HepG2 (cell line): ENCODE data around the gene TTLL11. TPM values are rescaled to one million over a fixed set of nuclear protein-coding genes. Genes with fewer than 3 reads are reported as not detected.

Source experiments
- ATAC-seq: fragments of 200-7000 bp; cut with Tn5 transposase; 3 replicates; pipeline ENCODE4 v1.9.1; 2020; ENCODE audit warnings: mild to moderate bottlenecking, moderate library complexity
- BruUV-seq: library from RNA; stranded (reverse); fragments of 400-500 nt; replicated peaks from 2 replicates; lab custom pipeline; 2021; lab: Mats Ljungman, UMichigan
- CTCF ChIA-PET: fragments of 300-600 bp; formaldehyde crosslinking; extraction: SDS; loops from one replicate; lab custom pipeline; 2021; ENCODE audit warnings: low total read pairs, inconsistent platforms, low intra/inter-chr PET ratio; lab: Yijun Ruan, JAX
- POLR2A ChIA-PET: fragments of 350-600 bp; sonication (Branson Sonifier 250); formaldehyde crosslinking; loops from one replicate; lab custom pipeline; 2020; ENCODE audit warnings: antibody characterized with exemption, inconsistent platforms; lab: Yijun Ruan, JAX
- DNase-seq: peaks from one replicate; pipeline ENCODE4 v3.0.0-alpha.2; 2015; ENCODE audit warnings: low spot score
- FAIRE-seq: peaks from 3 replicates; lab custom pipeline; 2011; peaks lifted over from hg19 to GRCh38; lab: Jason Lieb, UNC
- H2AFZ ChIP-seq: one replicate; pipeline ENCODE4 v1.6.1; 2011; ENCODE audit warnings: low read length, inconsistent platforms
- H3K27ac ChIP-seq: fragments of 300-600 bp; 3 replicates; pipeline ENCODE4 v1.8.0; 2011; ENCODE audit warnings: mixed run types, mild to moderate bottlenecking, mixed read lengths, low read length, inconsistent platforms; ENCODE audit not compliant: insufficient read depth; ENCODE audit errors: extremely low read length
- H3K27me3 ChIP-seq, 2 experiments: fragments of 200-600 bp in 1 of 2; 2 replicates in 1 of 2; 3 replicates in 1 of 2; pipeline versions ENCODE4 v1.6.0 to v1.8.0; 2011; ENCODE audit warnings: low read length in 2 of 2, mild to moderate bottlenecking in 2 of 2, moderate library complexity in 2 of 2, inconsistent platforms in 1 of 2; ENCODE audit not compliant: insufficient read depth in 2 of 2, control insufficient read depth in 1 of 2
- H3K36me3 ChIP-seq, 2 experiments: fragments of 200-600 bp in 1 of 2; replicated peaks in 1 of 2; 2 replicates in 1 of 2; 3 replicates in 1 of 2; pipeline versions ENCODE4 v1.5.1 to v1.8.0; 2011; ENCODE audit warnings: low read length in 2 of 2, inconsistent platforms in 1 of 2; ENCODE audit not compliant: insufficient read depth in 2 of 2, control insufficient read depth in 1 of 2
- H3K4me1 ChIP-seq: 2 replicates; pipeline ENCODE4 v1.5.1; 2012; ENCODE audit warnings: low read length, inconsistent platforms; ENCODE audit not compliant: insufficient read depth
- H3K4me2 ChIP-seq: 2 replicates; pipeline ENCODE4 v1.6.0; 2011; ENCODE audit warnings: low read depth, low read length, inconsistent platforms
- H3K4me3 ChIP-seq, 3 experiments: fragments of 200-600 bp in 1 of 3; sonication (generic), shearing (Covaris generic) in 1 of 3; replicated peaks in 1 of 3; 2 replicates each; pipeline ENCODE4 v1.5.1; 2011 to 2016; ENCODE audit warnings: low read length in 3 of 3, inconsistent platforms in 2 of 3, low read depth in 2 of 3, mild to moderate bottlenecking in 2 of 3, control low read depth in 1 of 3, mixed read lengths in 1 of 3; ENCODE audit not compliant: insufficient read depth in 1 of 3
- H3K79me2 ChIP-seq: one replicate; pipeline ENCODE4 v1.6.1; 2011; ENCODE audit warnings: low read length, inconsistent platforms; ENCODE audit not compliant: insufficient read depth
- H3K9ac ChIP-seq: 2 replicates; pipeline ENCODE4 v1.6.0; 2011; ENCODE audit warnings: mild to moderate bottlenecking, low read depth, low read length, inconsistent platforms; ENCODE audit not compliant: insufficient read depth
- H3K9me3 ChIP-seq: 2 replicates; pipeline ENCODE4 v1.5.1; 2012; ENCODE audit warnings: mild to moderate bottlenecking, low read length
- H4K20me1 ChIP-seq: 2 replicates; pipeline ENCODE4 v1.6.0; 2011; ENCODE audit warnings: inconsistent platforms, mild to moderate bottlenecking, low read length, moderate library complexity; ENCODE audit not compliant: insufficient read depth
- ELF1 ChIP-seq: sonication (generic); formaldehyde crosslinking; IDR thresholded peaks from 2 replicates; pipeline ENCODE4 v1.4.0; 2020; ENCODE audit warnings: missing genetic modification reagents
- ERF ChIP-seq: IDR thresholded peaks from 2 replicates; pipeline ENCODE4 v1.6.1; 2018; ENCODE audit warnings: missing biosample characterization, missing genetic modification reagents
- GATA4 ChIP-seq: sonication (generic); IDR thresholded peaks from 2 replicates; pipeline ENCODE4 v1.6.1; 2016; ENCODE audit warnings: antibody characterized with exemption, low read depth, borderline replicate concordance
- PRDM4 ChIP-seq: sonication (generic); formaldehyde crosslinking; IDR thresholded peaks from 2 replicates; pipeline ENCODE4 v1.9.0; 2021; ENCODE audit warnings: missing genetic modification reagents, borderline replicate concordance
- SP2 ChIP-seq: sonication (generic); formaldehyde crosslinking; IDR thresholded peaks from 2 replicates; pipeline ENCODE4 v1.5.1; 2020; ENCODE audit warnings: mild to moderate bottlenecking, missing genetic modification reagents
- TCF7 ChIP-seq: sonication (generic); IDR thresholded peaks from 2 replicates; pipeline ENCODE4 v1.6.1; 2016; ENCODE audit warnings: antibody characterized with exemption, low read depth
- TERF1 ChIP-seq: sonication (generic); formaldehyde crosslinking; IDR thresholded peaks from 2 replicates; pipeline ENCODE4 v1.8.0; 2022; ENCODE audit warnings: mild to moderate bottlenecking, missing genetic modification reagents, moderate library complexity
- ZC3H13 ChIP-seq: sonication (generic); formaldehyde crosslinking; IDR thresholded peaks from 2 replicates; pipeline ENCODE4 v1.8.1; 2023; ENCODE audit warnings: mild to moderate bottlenecking, missing genetic modification reagents, moderate library complexity
- ZKSCAN8 ChIP-seq: IDR thresholded peaks from 2 replicates; pipeline ENCODE4 v1.6.1; 2016; ENCODE audit warnings: borderline replicate concordance, missing genetic modification reagents, missing compliant biosample characterization
- WGBS: methylation state at CpG from one replicate; pipeline ENCODE4 v1.1.6; 2017; ENCODE audit warnings: low lambda C conversion rate; 5-methylcytosine and 5-hydroxymethylcytosine counted together
- in situ Hi-C: cut with HindIII; loops from 2 replicates; pipeline ENCODE4 v1.10.0; 2017; ENCODE audit warnings: low pct_unique_long_range_greater_than_20kb; ENCODE audit not compliant: extremely low pct_ligation_motif_present
- intact Hi-C: fragments of 100-400 bp; cut with micrococcal nuclease; formaldehyde crosslinking; loops from one replicate; pipeline ENCODE4 v1.10.0; 2022; ENCODE audit not compliant: unreplicated experiment
- polyA plus RNA-seq, 8 experiments: library from polyadenylated mRNA; depleted of rRNA in 3 of 8; stranded (reverse) in 7 of 8; unstranded in 1 of 8; fragments of >200 nt; fragmentation: Illumina TruSeq in 4 of 8; extraction: Trizol in 4 of 8; gene quantifications; 2 replicates each; pipeline versions ENCODE4 v1.2.1 to v1.2.3, GENCODE V29; 2011 to 2016; ENCODE audit warnings: low read depth in 4 of 8, missing spikeins in 1 of 8, mixed read lengths in 1 of 8; ENCODE audit not compliant: insufficient read depth in 1 of 8
- total RNA-seq, 5 experiments: library from RNA; depleted of rRNA; stranded (reverse); fragments of >200 nt; fragmentation: Illumina TruSeq; extraction: Trizol; gene quantifications; 2 replicates each; pipeline ENCODE4 v1.2.3, GENCODE V29; 2016; ENCODE audit warnings: low read depth in 1 of 5
- TF ChIP-seq, protein P1 (sequence below): sonication (generic); formaldehyde crosslinking; IDR thresholded peaks from 2 replicates; pipeline ENCODE4 v1.8.0; 2022; ENCODE audit warnings: mild to moderate bottlenecking, missing genetic modification reagents, borderline replicate concordance

TTLL11 gene
- total and polyA plus RNA-seq, 2 of the 13 experiments (the other 11 are each of a cell fraction or from before 2014, with no cell fraction given), result 4.5 to 5.2 TPM

DNA sequence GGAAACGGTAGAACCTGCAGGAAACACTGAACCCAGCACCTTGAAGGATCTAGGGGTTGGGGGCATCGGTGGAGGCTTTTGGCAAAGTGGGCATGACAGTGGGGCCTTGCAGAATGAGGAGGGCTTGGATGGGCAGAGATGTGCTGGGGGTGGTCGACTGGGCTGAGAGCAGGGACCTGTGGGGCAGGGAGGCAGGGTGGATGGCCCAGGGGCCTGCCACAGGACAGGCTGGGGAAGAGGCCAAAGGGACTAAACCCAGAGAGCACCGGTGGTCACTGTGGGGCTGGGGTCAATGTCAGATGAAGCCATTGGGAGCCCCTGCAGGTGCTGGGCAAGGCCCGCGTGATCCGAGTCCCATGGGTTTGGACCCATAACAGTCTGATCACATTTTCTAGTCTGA is 266.4 kb downstream of the TTLL11 start:
- no peak for ATAC-seq

More for the DNA sequence above, 266.4 kb downstream of the TTLL11 start:
- intact Hi-C loops, result loop anchor here (10.0 kb wide), 1 partner anchor 82 kb away; no protein-coding TSS in a partner anchor
- Histone ChIP-seq H3K9me3 (no peaks in the 10 kb centered on the region), H2AFZ (no peak overlapping the region), H4K20me1 (no peaks in the 10 kb centered on the region), H3K36me3 (no peaks in the 10 kb centered on the region), H3K27ac (no peak overlapping the region), H3K27me3 (peaks cover 0 to 8% of the 10 kb centered on the region in 2 experiments; a peak in 1 of 5 replicates), H3K4me2 (no peak overlapping the region), H3K9ac (no peak overlapping the region), H3K4me1 (peaks cover 22% of the 10 kb centered on the region), H3K4me3 (no peak overlapping the region), H3K79me2 (no peaks in the 10 kb centered on the region)
- TF ChIP-seq ELF1 (CRISPR knock-in tag), result no peak
- TF ChIP-seq ERF (CRISPR knock-in tag), result no peak
- TF ChIP-seq, protein P1, sequence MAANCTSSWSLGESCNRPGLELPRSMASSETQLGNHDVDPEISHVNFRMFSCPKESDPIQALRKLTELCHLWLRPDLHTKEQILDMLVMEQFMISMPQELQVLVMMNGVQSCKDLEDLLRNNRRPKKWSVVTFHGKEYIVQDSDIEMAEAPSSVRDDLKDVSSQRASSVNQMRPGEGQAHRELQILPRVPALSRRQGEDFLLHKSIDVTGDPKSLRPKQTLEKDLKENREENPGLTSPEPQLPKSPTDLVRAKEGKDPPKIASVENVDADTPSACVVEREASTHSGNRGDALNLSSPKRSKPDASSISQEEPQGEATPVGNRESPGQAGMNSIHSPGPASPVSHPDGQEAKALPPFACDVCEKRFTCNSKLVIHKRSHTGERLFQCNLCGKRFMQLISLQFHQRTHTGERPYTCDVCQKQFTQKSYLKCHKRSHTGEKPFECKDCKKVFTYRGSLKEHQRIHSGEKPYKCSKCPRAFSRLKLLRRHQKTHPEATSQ (CRISPR knock-in tag), result no peak
- no peak for TF ChIP-seq PRDM4 (CRISPR knock-in tag)
- no peak for TF ChIP-seq ZKSCAN8 (CRISPR knock-in tag)
- TF ChIP-seq TERF1 (CRISPR knock-in tag), result no peak
- no peak for TF ChIP-seq TCF7
- TF ChIP-seq GATA4, result no peak
- TF ChIP-seq ZC3H13 (CRISPR knock-in tag), result no peak
- no peak for TF ChIP-seq SP2
- FAIRE-seq (no peak), DNase-seq (no peak)
- POLR2A ChIA-PET, result no interaction called here
- 56% methylated on average over 5 of the region's 7 CpGs for WGBS
- no TSS peak for BruUV-seq
- CTCF ChIA-PET, result no interaction called here
- in situ Hi-C loops, result no loop called here
